ENCODE results near the gene LRRC32.

The LRRC32 gene

GRCh38 chr11:76661834-76662434, 8.6 kb downstream of the LRRC32 start:
- no peak for DNase-seq

GRCh38 chr11:76661306-76661751, 9.2 kb downstream of the LRRC32 start:
- DNase-seq, result no peak

GRCh38 chr11:76660533-76661305, 9.8 kb downstream of the LRRC32 start:
- no peak for DNase-seq

DNA sequence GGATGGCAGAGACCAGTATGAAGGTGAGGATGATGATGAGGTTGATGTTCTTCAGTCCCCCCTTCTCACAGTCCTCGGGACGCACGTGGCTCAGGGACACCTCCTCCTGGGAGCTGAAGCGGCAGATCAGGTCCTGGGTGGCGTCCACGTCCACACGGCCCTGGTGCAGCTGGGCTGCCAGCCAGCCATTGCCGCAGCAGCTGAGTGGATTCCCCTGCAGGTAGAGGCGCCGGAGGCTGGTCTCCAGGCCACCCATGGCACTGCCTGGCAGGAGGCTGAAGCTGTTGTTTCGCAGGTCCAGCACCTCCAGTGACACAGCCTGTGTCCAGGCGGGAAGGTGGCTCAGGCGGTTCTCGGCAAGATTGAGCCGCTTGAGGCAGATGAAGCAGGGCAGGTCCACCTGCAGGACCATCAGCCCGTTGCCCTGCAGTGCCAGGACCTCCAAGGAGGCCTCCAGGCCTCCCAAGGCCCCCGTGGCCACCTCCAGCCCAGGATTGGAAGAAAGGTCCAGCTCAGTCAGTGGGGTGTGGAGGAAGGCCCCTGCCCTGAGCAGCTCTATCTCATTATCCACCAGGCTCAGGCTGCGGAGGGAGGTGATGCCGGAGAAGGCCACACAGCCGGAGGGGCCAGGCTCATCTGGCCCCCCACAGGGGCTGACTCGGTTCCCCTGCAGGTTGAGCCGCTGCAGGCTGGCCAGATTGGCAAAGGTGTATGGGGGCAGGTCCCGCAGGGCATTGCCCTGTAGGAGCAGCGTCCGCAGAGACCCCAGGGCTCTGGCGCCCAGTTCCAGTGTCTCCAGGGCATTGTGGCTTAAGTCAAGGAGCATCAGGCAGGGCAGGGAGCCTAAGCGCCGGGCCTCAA, 10.6 kb downstream of the LRRC32 start:
- no peak for DNase-seq

DNA sequence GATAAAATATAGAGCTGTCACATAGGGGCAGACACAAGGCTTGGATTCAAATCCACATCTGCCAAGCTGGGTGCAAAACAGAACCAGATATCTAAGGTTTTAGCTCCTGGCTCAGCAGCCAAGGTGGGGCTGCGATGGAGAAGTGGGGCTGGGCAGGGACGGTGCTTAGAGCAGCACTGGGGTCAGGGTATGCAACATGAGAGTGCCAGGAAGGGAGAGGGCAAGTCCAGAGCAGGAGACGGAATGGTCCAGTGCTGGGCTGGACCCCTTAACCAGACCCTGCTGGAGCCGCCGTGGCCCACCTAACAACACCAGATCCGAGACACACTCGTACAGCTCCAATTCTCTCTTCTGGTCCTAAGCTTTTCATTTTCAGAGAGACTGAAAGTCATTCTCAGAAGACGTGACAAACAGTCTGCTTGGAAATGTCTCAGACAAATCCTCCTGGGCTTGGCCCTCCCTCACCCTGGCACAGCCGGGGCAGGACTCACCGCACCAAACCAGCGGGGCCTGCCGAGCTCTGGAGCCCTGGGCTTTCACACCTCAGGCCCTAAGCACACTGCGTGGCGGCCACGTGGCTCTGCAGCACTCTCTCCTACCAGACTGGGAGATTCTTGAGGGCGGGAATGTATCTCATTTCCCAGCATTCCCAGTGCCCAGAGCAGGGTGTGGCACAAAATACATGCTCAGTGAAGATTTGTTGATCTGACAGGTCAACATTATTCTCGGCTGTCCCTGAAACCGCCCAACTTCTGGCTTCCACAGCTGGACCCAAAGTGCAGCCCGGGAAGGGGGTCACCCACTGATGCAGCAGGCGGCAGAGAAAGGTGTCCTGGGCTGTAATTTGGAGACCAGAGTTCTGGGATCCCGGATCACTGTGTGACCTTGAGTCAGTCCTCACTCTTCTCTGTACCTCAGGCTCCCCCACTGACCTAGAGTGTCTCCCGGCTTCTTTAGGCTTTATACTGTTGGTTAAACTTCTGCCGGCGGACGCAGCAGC, 11.6 kb downstream of the LRRC32 start:
- DNase-seq, result no peak

- no peak for DNase-seq
Observed at GRCh38 chr11:76658231-76658630, 12.3 kb downstream of the LRRC32 start.

DNA sequence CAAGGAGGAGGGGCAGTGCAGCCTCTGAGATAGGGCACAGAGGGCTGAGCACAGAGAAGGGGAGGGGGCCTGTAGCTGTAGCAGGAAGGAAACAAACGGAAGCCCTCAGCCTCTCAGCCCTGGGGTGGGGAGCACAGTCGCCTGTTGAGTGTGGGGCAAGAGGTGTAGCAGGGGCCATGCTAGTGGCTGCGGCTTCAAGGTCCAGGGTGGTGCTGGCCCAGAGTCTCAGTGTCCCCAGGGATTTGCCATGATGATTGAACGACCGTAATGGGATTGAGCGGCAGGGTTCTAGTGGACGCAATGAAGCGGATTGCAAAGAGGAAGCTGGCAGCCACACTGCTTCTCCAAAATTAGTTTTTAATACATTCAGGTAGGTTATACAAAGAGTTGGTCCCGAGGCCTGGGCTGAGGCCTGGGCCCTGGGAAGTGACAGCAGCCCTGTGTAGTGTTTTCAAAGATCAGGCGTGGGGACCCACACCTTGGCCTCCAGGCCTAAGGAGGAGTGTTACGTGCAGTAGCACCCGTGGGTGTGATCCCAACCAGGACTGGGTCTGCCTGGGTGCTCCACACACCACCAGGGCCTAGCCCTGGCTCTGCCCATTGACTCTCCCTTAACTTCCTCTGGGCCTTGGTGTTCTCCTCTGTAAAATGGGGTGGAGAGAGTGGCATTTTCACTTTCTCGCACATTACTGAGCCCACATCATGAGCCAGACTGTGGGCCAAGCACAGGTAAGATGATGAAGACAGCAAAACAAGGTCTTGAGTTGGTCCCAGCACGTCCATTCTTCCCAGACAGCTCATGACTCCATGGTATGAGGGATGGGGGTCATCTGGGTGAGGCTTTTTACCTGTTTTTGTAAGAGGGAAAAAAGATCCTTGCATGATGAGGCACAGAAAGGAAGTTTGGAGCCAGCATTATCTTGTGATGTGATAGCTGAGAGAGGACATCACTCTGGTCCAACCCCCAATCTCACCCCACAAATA, 13.1 kb downstream of the LRRC32 start:
- DNase-seq, result no peak

GRCh38 chr11:76656571-76657081, 13.9 kb downstream of the LRRC32 start:
- no peak for DNase-seq

DNA sequence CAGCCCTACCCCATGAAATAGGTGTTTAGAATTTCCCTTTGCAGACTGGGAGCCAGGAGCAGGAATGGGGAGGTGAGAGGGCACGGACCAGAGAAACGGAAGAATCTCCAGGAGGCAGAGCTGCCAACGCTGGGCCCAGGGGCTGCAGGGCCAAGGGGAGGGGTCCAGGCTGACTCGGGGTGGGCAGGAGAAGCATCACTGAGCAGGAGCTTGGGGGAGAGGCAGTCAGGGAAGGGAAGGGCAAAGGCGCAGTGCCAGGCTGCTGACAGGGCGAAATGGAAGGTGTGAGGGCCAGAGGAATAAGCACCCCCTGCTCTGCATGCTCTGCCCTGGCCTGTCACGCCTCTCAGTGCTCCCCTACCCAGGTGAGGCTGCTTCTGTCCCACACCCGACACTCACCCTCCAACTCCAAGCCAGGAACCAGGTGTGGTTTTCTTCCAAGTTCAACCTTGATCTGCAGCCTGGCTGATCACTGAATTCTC, 14.5 kb downstream of the LRRC32 start:
- no peak for DNase-seq

DNA sequence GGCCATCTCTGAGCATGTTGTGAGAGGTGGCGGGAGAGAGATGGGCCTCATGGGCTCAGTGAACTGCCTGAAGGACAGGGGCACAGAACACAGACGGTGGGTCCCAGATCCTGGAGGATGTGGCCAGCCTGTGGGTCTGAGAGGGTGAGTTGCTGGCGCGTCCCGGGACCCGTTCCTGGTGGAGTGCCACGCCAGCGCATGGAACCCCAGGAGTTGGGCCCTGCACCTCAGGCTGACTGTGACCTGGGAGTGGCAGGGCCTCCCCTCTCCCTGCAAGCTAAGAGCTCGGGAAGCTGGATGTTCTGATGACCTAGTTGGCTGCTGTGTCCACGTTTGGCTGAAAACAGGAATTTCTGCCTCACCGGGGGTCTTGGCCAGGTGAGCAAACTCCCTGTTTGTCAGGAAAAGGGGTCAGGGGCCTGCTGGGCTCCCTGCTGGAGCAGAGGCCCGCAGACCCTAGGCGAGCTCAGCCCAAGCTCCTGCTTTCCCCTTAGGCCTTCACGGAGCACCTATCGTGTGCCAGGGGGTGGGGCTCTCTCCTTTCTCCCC, 15.0 kb downstream of the LRRC32 start:
- no peak for DNase-seq

GRCh38 chr11:76654980-76655379, 15.6 kb downstream of the LRRC32 start:
- no peak for DNase-seq

DNA sequence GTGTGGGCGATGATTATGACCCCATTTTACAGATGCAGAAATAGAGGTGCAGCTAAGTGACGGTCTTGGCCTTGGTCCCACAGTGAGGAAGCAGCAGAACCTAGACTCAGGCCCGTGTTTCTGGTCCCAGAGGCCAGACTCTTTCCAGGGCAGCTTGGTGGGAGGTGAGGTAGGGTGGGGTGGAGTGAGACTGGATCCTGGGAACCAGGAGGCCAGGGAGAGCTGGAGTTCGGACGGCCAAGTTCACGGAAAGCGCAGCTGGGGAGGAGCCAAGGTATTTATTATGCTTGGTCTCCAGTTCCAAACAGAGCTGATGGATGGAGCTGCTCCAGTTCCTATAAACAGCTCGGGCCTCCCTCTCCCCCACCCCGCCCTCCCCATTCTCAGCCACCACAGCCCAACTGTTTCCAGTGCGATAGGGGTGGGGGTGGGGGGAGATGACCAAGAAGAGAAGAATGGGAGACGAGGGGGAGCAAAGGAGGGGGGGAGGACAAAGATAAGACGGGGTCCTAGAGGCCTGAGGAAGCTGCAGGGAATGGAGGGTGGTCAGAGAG, 16.2 kb downstream of the LRRC32 start:
- no peak for DNase-seq

GRCh38 chr11:76653674-76654284, 16.8 kb downstream of the LRRC32 start:
- DNase-seq, result no peak

- no peak for DNase-seq
Observed at GRCh38 chr11:76653012-76653673, 17.4 kb downstream of the LRRC32 start.

DNA sequence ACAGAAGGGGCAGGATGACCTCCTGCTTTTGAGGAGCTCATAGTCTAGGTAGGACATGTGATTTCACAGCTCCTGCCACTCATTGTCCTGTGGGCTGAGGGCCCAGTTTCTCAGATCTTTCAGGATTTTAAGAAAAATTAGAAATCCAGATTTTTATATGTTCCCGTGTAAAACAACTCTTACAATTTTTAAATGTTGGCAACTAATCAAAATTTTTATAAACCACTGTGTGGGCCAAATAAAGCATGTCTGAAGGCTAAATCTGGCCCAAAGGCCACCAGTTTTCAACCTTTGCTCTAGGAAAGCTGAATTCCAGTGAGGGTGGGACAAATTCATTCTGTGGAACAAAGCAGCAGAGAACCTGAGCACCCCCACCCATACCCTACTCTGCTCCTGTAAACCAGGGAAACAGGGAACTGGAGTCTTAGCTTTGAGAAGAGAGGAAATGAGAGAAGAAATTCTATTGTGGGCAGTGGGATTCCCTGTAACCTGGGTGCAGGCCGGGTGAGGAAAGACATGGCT, 20.6 kb downstream of the LRRC32 start:
- DNase-seq, result no peak

DNA sequence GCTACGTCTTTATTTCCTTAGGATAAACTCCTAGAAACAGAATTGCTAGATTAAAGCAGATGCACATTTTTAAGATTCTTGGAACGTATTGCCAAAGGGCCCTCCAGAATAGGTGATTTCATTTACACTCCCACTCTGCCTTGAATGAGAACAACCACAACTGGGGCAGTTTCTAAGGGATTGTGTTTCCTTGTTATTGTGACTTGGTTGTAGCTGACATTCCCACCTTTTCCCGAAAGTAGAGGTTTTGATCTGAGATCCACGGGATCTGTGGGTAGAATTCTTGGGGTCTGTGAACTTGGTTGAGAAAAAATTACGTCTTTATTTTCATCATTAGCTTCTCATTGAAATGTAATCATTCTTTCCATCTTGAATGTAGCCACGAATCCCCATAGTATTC, 21.5 kb downstream of the LRRC32 start:
- no peak for DNase-seq

DNA sequence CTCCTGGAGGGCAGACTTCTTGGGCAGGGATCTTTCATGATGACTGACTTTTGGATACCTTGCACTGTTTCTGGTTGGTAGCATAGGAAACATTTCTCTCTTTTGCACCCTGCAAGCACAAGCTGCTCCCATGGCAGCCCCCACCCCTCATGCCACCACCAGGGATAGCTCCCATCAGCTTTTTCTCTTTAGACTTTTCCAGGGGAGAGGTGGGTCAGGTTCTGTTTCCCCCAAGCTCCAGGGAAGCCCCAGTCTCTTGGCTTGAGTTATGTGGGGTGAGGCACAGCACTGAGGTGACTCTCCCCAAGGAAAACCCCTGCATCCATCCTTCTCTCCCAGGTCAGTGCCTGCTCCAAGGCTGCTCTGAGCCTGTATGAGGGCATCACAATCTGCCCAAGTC, 22.5 kb downstream of the LRRC32 start:
- DNase-seq, result no peak

- DNase-seq, result no peak
Observed at GRCh38 chr11:76646882-76647534, 23.5 kb downstream of the LRRC32 start.

All from activated CD4-positive, alpha-beta T cell treated with anti-CD3 and anti-CD28 coated beads, Interleukin-10, Interleukin-2, amounts not matched to agents 100 ng/mL and 50 ng/mL, durations not matched to agents 16 hours and 8 hours (primary cell).